Measurements from ENCODE around the gene PTMA.
A peak's percentile ranks its signal among the peaks of the same experiment; 100 is the strongest.

- TF ChIP-seq, protein P1, sequence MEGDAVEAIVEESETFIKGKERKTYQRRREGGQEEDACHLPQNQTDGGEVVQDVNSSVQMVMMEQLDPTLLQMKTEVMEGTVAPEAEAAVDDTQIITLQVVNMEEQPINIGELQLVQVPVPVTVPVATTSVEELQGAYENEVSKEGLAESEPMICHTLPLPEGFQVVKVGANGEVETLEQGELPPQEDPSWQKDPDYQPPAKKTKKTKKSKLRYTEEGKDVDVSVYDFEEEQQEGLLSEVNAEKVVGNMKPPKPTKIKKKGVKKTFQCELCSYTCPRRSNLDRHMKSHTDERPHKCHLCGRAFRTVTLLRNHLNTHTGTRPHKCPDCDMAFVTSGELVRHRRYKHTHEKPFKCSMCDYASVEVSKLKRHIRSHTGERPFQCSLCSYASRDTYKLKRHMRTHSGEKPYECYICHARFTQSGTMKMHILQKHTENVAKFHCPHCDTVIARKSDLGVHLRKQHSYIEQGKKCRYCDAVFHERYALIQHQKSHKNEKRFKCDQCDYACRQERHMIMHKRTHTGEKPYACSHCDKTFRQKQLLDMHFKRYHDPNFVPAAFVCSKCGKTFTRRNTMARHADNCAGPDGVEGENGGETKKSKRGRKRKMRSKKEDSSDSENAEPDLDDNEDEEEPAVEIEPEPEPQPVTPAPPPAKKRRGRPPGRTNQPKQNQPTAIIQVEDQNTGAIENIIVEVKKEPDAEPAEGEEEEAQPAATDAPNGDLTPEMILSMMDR (IDR thresholded peaks at IDR 0.05) = peak; percentile 75 to 95 (median 86)
- no peak for TF ChIP-seq POLR2A (IDR thresholded peaks at IDR 0.05)
Observed at GRCh38 chr2:231674587-231675338, 33.6 kb upstream of the PTMA start.

All from heart left ventricle (tissue), 13 donors.